ENCODE measurements around the gene ITPR2. TPM values are rescaled to one million over a fixed set of nuclear protein-coding genes. Genes with fewer than 3 reads are reported as not detected.
"Not testable (repeated sequence)": the region's sequence is repeated elsewhere in the genome, so short reads cannot be mapped to it uniquely, and the experiment has no call there.

Gene ITPR2
- total RNA-seq, 2 experiments from 2014 or later, result 25.6 to 44.7 TPM

DNA sequence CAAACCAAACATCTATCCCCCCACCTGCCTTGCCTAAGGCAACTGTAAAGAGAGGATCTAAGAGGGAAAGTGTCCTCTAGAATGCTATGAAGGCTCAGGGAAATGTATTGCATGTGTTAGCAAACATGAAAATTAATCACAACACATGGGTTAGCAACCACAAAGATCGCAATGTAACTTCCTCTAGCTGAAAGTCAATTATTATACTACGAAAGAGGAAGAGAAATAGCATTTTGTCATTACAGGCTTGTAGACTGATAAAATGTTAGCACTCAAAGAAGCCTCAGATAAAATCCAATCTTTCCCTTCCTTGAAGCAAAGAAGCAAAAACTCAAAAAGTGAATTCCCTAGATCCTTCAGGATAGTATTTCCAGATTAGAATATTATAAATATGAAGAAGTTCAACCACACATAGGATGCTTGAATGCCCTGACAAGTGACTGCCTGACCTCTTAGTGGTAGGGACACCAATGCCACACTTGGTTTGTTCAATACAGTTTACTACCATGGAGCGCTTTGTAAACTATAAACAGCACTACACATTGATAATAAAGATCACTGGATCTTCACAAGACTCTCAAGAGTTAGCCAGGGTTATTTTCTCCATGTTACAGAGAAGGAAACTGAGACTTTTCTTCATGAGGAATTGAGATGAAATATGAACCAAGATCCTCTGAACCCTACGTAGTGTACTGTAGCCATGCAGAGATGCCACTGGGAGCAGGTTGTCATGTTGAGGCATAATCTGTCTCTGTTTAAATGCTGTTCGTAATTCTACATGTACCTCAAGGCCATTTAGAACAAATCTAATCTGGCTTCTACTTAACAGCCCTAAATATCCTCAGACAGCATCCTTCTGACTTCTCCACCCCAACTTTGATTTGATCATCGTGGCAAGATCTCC lies 100.7 kb downstream of the ITPR2 start:
- BruUV-seq (replicated peaks), result no TSS peak
- H3K4me2 ChIP-seq (ENCODE audit: low read length), result peak overlapping the region; percentile 45
- ChIA-PET CTCF (ENCODE audit: unreplicated experiment) (no interaction called here), POLR2A (interaction anchor here (0.6 to 2.1 kb wide), 4 partner anchors 10 to 70 kb away, joined by 3 to 9 read pairs (median 4); no protein-coding TSS in a partner anchor)
- no peak overlapping the region; the same call in 1 of the 2 replicates for H2AFZ ChIP-seq (ENCODE audit: low read length)
- intact Hi-C loops (cut with micrococcal nuclease; ENCODE audit: unreplicated experiment), result loop anchor here (5.0 to 10.0 kb wide), 2 partner anchors 100 to 283 kb away; partner anchors contain the start of genes ITPR2 and TM7SF3
- no peak overlapping the region for H3K27ac ChIP-seq (ENCODE audit: low read depth, low read length, poor library complexity, severe bottlenecking)
- DNase-seq (ENCODE audit: low spot score), result peak; percentile 48
- H3K4me3 ChIP-seq (ENCODE audit: low read depth, low read length, poor library complexity, severe bottlenecking), result peak overlapping the region; percentile 8
- no peaks in the 10 kb centered on the region for H4K20me1 ChIP-seq (ENCODE audit: insufficient read depth, low read length)
- H3K79me2 ChIP-seq (ENCODE audit: insufficient read depth, low read depth, low read length), result no peaks in the 10 kb centered on the region
- H3K36me3 ChIP-seq (ENCODE audit: insufficient read depth, low read length), result no peaks in the 10 kb centered on the region
- no peaks in the 10 kb centered on the region for H3K9me3 ChIP-seq (ENCODE audit: low read length)
- H3K9me2 ChIP-seq (ENCODE audit: insufficient read depth, low read length), result no peaks in the 10 kb centered on the region
- TF ChIP-seq CTCF (conservative IDR thresholded peaks at IDR 0.05; ENCODE audit: low read length) (no peak), EZH2phosphoT487 (IDR thresholded peaks at IDR 0.05; ENCODE audit: borderline replicate concordance, low read depth, low read length) (no peak)
- peaks cover 21% of the 10 kb centered on the region for H3K4me1 ChIP-seq (ENCODE audit: insufficient read depth, low read length, poor library complexity, severe bottlenecking)

DNA sequence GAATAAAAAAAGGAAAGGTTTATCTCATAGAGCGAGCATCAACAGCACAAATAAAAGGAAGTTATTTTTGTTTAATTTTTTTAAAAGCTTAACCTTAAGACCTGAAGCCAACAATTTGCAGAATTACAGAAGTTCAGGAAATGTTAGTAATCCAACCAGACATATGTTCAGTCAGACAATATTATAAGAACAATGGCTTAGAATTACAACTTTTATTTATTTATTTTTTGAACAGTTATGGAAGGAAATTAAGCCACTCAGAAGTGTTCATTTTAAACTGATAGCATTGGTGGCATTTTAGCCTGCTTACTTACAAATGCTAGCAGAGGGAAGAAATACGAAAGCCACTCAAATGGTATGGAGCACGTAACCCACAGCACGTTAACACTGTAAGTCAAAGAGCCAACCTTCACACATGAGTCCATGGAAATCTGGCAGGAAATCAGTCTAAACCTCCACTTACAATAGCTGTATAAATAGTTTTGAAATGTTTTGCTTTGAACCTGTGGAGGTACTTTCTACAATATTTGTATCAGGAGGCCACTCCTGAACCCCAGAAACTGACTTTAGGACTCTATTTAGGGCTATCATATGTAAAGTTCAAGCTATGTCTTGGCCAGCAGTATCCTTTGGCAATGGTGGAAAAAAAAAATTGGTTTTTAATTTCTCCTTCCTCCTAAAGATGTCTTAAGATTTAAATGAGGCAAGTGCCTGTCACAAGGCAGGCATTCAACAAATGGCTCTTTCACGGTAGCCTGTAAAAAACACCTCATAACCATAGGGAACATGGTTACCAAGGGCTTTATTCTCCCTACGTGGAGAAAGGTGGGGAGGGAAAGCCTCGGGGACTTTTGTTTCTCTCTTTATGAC lies 102.3 kb downstream of the ITPR2 start:
- Histone ChIP-seq H3K79me2 (ENCODE audit: insufficient read depth, low read depth, low read length) (no peaks in the 10 kb centered on the region), H2AFZ (ENCODE audit: low read length) (no peak overlapping the region), H3K9me3 (ENCODE audit: low read length) (no peaks in the 10 kb centered on the region), H3K4me1 (ENCODE audit: insufficient read depth, low read length, poor library complexity, severe bottlenecking) (peaks cover 21% of the 10 kb centered on the region), H3K36me3 (ENCODE audit: insufficient read depth, low read length) (no peaks in the 10 kb centered on the region), H3K27ac (ENCODE audit: low read depth, low read length, poor library complexity, severe bottlenecking) (no peak overlapping the region), H4K20me1 (ENCODE audit: insufficient read depth, low read length) (no peaks in the 10 kb centered on the region), H3K4me3 (ENCODE audit: low read depth, low read length, poor library complexity, severe bottlenecking) (no peak overlapping the region), H3K4me2 (ENCODE audit: low read length) (no peak overlapping the region), H3K9me2 (ENCODE audit: insufficient read depth, low read length) (no peaks in the 10 kb centered on the region)
- intact Hi-C loops (cut with micrococcal nuclease; ENCODE audit: unreplicated experiment), result loop anchor here (5.0 to 10.0 kb wide), 2 partner anchors 102 to 284 kb away; partner anchors contain the start of genes ITPR2 and TM7SF3
- no peak for DNase-seq (ENCODE audit: low spot score)
- TF ChIP-seq CTCF (conservative IDR thresholded peaks at IDR 0.05; ENCODE audit: low read length) (no peak), EZH2phosphoT487 (IDR thresholded peaks at IDR 0.05; ENCODE audit: borderline replicate concordance, low read depth, low read length) (no peak)
- BruUV-seq (replicated peaks), result no TSS peak
- ChIA-PET POLR2A (interaction anchor here (0.6 to 2.1 kb wide), 5 partner anchors 9 to 155 kb away, joined by 3 to 9 read pairs (median 3); no protein-coding TSS in a partner anchor), CTCF (ENCODE audit: unreplicated experiment) (no interaction called here)

- POLR2A ChIA-PET, result interaction anchor here (0.6 to 1.4 kb wide), 3 partner anchors 88 to 1176 kb away, joined by 3 to 4 read pairs (median 3); partner anchors contain the start of gene LMNTD1
- DNase-seq (ENCODE audit: low spot score); H3K4me3 ChIP-seq (ENCODE audit: low read depth, low read length, poor library complexity, severe bottlenecking); H4K20me1 ChIP-seq (ENCODE audit: insufficient read depth, low read length); BruUV-seq (replicated peaks); intact Hi-C loops (cut with micrococcal nuclease; ENCODE audit: unreplicated experiment); H3K36me3 ChIP-seq (ENCODE audit: insufficient read depth, low read length); H3K27ac ChIP-seq (ENCODE audit: low read depth, low read length, poor library complexity, severe bottlenecking); CTCF ChIA-PET (ENCODE audit: unreplicated experiment); H3K4me2 ChIP-seq (ENCODE audit: low read length); H3K9me3 ChIP-seq (ENCODE audit: low read length); H3K9me2 ChIP-seq (ENCODE audit: insufficient read depth, low read length); H2AFZ ChIP-seq (ENCODE audit: low read length); H3K79me2 ChIP-seq (ENCODE audit: insufficient read depth, low read depth, low read length): not testable (repeated sequence)
- peaks cover 21% of the 10 kb centered on the region for H3K4me1 ChIP-seq (ENCODE audit: insufficient read depth, low read length, poor library complexity, severe bottlenecking)
These were observed 103.8 kb downstream of the ITPR2 start for GRCh38 chr12:26729137-26729671.
